Measurements from ENCODE around the gene C3orf38. TPM values are rescaled to one million over a fixed set of nuclear protein-coding genes. Genes with fewer than 3 reads are reported as not detected.

Gene C3orf38
- total RNA-seq, 1 experiment from 2014 or later = 18.6 TPM

GRCh38 chr3:88192631-88193030 lies 42.9 kb downstream of the C3orf38 start:
- Histone ChIP-seq H3K27ac (no peak overlapping the region), H3K4me1 (replicated peaks; ENCODE audit: insufficient read depth) (no peaks in the 10 kb centered on the region), H3K27me3 (ENCODE audit: insufficient read depth, low read depth) (no peaks in the 10 kb centered on the region), H3K79me2 (ENCODE audit: low read depth) (no peaks in the 10 kb centered on the region), H3F3A (ENCODE audit: insufficient read depth, low read depth) (no peaks in the 10 kb centered on the region), H3K36me3 (ENCODE audit: low read depth) (no peaks in the 10 kb centered on the region), H4K20me1 (ENCODE audit: insufficient read depth) (no peaks in the 10 kb centered on the region), H3K9me2 (ENCODE audit: insufficient read depth) (no peaks in the 10 kb centered on the region), H3K4me2 (no peak overlapping the region), H3K9me3 (ENCODE audit: insufficient read depth, low read depth) (no peaks in the 10 kb centered on the region), H3K4me3 (no peak overlapping the region), H2AFZ (no peak overlapping the region)
- intact Hi-C loops (cut with micrococcal nuclease; ENCODE audit: unreplicated experiment) = no loop called here
- no TSS peak for BruUV-seq (replicated peaks)
- ChIA-PET CTCF (no interaction called here), POLR2A (ENCODE audit: unreplicated experiment) (no interaction called here)
- TF ChIP-seq EZH2 (IDR thresholded peaks at IDR 0.05; ENCODE audit: low read depth) (no peak), CTCF (conservative IDR thresholded peaks at IDR 0.05) (no peak)
- no peak for DNase-seq

GRCh38 chr3:88195951-88196434 lies 46.2 kb downstream of the C3orf38 start:
- POLR2A ChIA-PET (ENCODE audit: unreplicated experiment) = no interaction called here
- BruUV-seq (replicated peaks) = no TSS peak
- H3K79me2 ChIP-seq (ENCODE audit: low read depth) = no peaks in the 10 kb centered on the region

GRCh38 chr3:88198121-88198520 lies 48.4 kb downstream of the C3orf38 start:
- Histone ChIP-seq H3F3A (ENCODE audit: insufficient read depth, low read depth) (no peaks in the 10 kb centered on the region), H3K36me3 (ENCODE audit: low read depth) (no peaks in the 10 kb centered on the region), H3K9me2 (ENCODE audit: insufficient read depth) (no peaks in the 10 kb centered on the region), H3K27ac (no peak overlapping the region), H3K4me1 (replicated peaks; ENCODE audit: insufficient read depth) (no peaks in the 10 kb centered on the region), H3K27me3 (ENCODE audit: insufficient read depth, low read depth) (no peaks in the 10 kb centered on the region), H2AFZ (no peak overlapping the region), H3K4me3 (no peak overlapping the region), H3K4me2 (no peak overlapping the region), H3K9me3 (ENCODE audit: insufficient read depth, low read depth) (no peaks in the 10 kb centered on the region), H4K20me1 (ENCODE audit: insufficient read depth) (no peaks in the 10 kb centered on the region), H3K79me2 (ENCODE audit: low read depth) (no peaks in the 10 kb centered on the region)
- CTCF ChIA-PET = no interaction called here
- TF ChIP-seq CTCF (conservative IDR thresholded peaks at IDR 0.05) (no peak), EZH2 (IDR thresholded peaks at IDR 0.05; ENCODE audit: low read depth) (no peak)
- POLR2A ChIA-PET (ENCODE audit: unreplicated experiment) = no interaction called here
- intact Hi-C loops (cut with micrococcal nuclease; ENCODE audit: unreplicated experiment) = no loop called here
- DNase-seq = no peak
- no TSS peak for BruUV-seq (replicated peaks)

More at GRCh38 chr3:88195951-88196434, 46.2 kb downstream of the C3orf38 start:
- no peak overlapping the region for H2AFZ ChIP-seq
- no peaks in the 10 kb centered on the region for H3K9me3 ChIP-seq (ENCODE audit: insufficient read depth, low read depth)
- no peaks in the 10 kb centered on the region for H3K36me3 ChIP-seq (ENCODE audit: low read depth)
- no peaks in the 10 kb centered on the region for H3K9me2 ChIP-seq (ENCODE audit: insufficient read depth)
- H3K4me2 ChIP-seq = no peak overlapping the region
- TF ChIP-seq EZH2 (IDR thresholded peaks at IDR 0.05; ENCODE audit: low read depth) (no peak), CTCF (conservative IDR thresholded peaks at IDR 0.05) (no peak)
- H3K27me3 ChIP-seq (ENCODE audit: insufficient read depth, low read depth) = no peaks in the 10 kb centered on the region
- no peak for DNase-seq
- H3K27ac ChIP-seq = no peak overlapping the region
- no peaks in the 10 kb centered on the region for H3F3A ChIP-seq (ENCODE audit: insufficient read depth, low read depth)
- no peaks in the 10 kb centered on the region for H3K4me1 ChIP-seq (replicated peaks; ENCODE audit: insufficient read depth)
- intact Hi-C loops (cut with micrococcal nuclease; ENCODE audit: unreplicated experiment) = no loop called here
- no peaks in the 10 kb centered on the region for H4K20me1 ChIP-seq (ENCODE audit: insufficient read depth)
- H3K4me3 ChIP-seq = no peak overlapping the region
- CTCF ChIA-PET = no interaction called here
